Lung (tissue), 12 donors: Measurements from ENCODE around the gene LIX1L. TPM values are rescaled to one million over a fixed set of nuclear protein-coding genes. Genes with fewer than 3 reads are reported as not detected.

Experiments
- ATAC-seq: fragments of 200-7000 bp; cut with Tn5 transposase; one replicate; pipeline ENCODE4 v1.9.1; 2020; ENCODE audit warnings: moderate number of reproducible peaks; ENCODE audit not compliant: insufficient read depth, low FRiP score
- DNase-seq, 3 donors: peaks; one replicate each; pipeline ENCODE4 v3.0.0-alpha.2; 2013 to 2017
- H3K27ac ChIP-seq, 2 donors: one replicate each; pipeline ENCODE4 v1.5.1; 2013; ENCODE audit warnings: mild to moderate bottlenecking in 2 of 2, moderate library complexity in 2 of 2, control low read depth in 1 of 2, inconsistent platforms in 1 of 2, low read depth in 1 of 2, low read length in 1 of 2
- H3K27me3 ChIP-seq, 3 donors: one replicate each; pipeline ENCODE4 v1.5.1; 2013; ENCODE audit warnings: low read length in 2 of 3; ENCODE audit not compliant: control insufficient read depth in 3 of 3, insufficient read depth in 3 of 3
- H3K36me3 ChIP-seq, 4 donors: one replicate each; pipeline ENCODE4 v1.5.1; 2013; ENCODE audit warnings: low read length in 4 of 4, mild to moderate bottlenecking in 1 of 4, moderate library complexity in 1 of 4; ENCODE audit not compliant: control insufficient read depth in 4 of 4, insufficient read depth in 4 of 4
- H3K4me1 ChIP-seq, 5 donors: one replicate each; pipeline ENCODE4 v1.5.1; 2013; ENCODE audit warnings: low read length in 5 of 5, mild to moderate bottlenecking in 2 of 5, moderate library complexity in 1 of 5; ENCODE audit not compliant: control insufficient read depth in 5 of 5, insufficient read depth in 5 of 5
- H3K4me3 ChIP-seq: one replicate; pipeline ENCODE4 v1.5.1; 2013; ENCODE audit warnings: mild to moderate bottlenecking, control low read depth, moderate library complexity
- H3K9ac ChIP-seq, 2 donors: one replicate each; pipeline ENCODE4 v1.5.1; 2013; ENCODE audit warnings: low read length in 2 of 2, control low read depth in 1 of 2; ENCODE audit not compliant: insufficient read depth in 1 of 2
- H3K9me3 ChIP-seq, 4 donors: one replicate each; pipeline ENCODE4 v1.5.1; 2013; ENCODE audit warnings: low read length in 3 of 4, mild to moderate bottlenecking in 1 of 4, moderate library complexity in 1 of 4; ENCODE audit not compliant: control insufficient read depth in 4 of 4, insufficient read depth in 3 of 4
- CTCF ChIP-seq: IDR thresholded peaks from 2 replicates; pipeline ENCODE4 v1.5.1; 2012; ENCODE audit warnings: mild to moderate bottlenecking; ENCODE audit errors: control extremely low read depth, extremely low read depth
- WGBS, 2 donors: extraction: QIAGEN DNeasy Blood & Tissue Kit; methylation state at CpG; one replicate each; pipeline ENCODE4 v1.1.7; 2013; 5-methylcytosine and 5-hydroxymethylcytosine counted together
- polyA plus RNA-seq, 2 donors: library from polyadenylated mRNA; stranded (reverse); fragments of 200-250 nt; gene quantifications; one replicate each; pipeline ENCODE4 v1.2.1, GENCODE V29; 2013
- total RNA-seq, 2 donors: library from RNA; depleted of rRNA in 1 of 2; stranded (reverse); fragments of >200 nt in 1 of 2; gene quantifications; one replicate each; pipeline ENCODE4 v1.2.1, GENCODE V29; 2014 to 2021
- donor health status: control.
- donor health status: control.
- donor health status: Bipolar disorder and iron deficiency.
- donor health status: healthy.
- donor health status: DM: yes; HTN: yes; CAD: no.

The LIX1L gene
- total and polyA plus RNA-seq, 4 donors, result 7.0 to 30.9 (median 18.9) TPM

DNA sequence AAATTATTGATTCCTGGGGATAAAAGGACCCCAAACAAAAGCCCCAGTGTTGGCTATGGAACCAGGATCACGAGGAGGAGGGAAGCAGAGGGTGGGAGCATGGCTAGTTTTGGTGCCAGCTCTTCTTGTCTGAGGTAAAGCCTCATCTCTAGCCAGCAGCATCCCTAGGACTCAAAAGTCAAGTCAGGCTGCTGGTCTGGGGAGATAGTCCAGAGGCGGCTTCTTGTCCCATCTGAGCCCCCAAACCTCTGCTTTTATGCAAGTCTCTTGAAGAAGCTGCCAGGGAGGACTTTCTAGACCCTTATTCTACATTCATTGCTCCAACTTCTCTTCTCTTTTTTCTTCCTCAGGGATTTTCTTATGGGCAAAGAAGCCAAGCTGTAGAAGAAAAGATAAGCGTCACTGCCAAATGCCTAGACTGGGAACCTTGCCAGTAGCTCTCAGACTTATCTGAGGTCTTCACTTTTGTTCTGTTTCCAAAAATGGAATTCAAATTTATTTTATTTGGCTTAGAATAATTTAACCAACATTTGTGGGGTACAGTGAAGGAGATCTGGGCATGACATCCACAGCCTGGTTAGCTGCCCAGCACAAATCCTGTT lies 65.2 kb downstream of the LIX1L start:
- Histone ChIP-seq H3K27me3 (no peaks in the 10 kb centered on the region), H3K9ac (peak overlapping the region in 1 of 2 donors; percentile 73), H3K27ac (peak overlapping the region; percentile 84 to 94), H3K4me1 (peaks cover 3 to 19% (median 12%) of the 10 kb centered on the region in 5 donors), H3K36me3 (peaks cover 0 to 5% (median 0%) of the 10 kb centered on the region in 4 donors), H3K9me3 (no peaks in the 10 kb centered on the region), H3K4me3 (no peak overlapping the region)
- WGBS, 2 donors, result 52 to 65% methylated on average over 3 of the region's 3 CpGs
- TF ChIP-seq CTCF, result no peak
- DNase-seq, result peak; percentile 58 to 78 (median 76)
- no peak for ATAC-seq

- peak; percentile 81 for ATAC-seq
- Histone ChIP-seq H3K27ac (peak overlapping the region; percentile 84 to 94), H3K4me3 (no peak overlapping the region), H3K9ac (peak overlapping the region in 1 of 2 donors; percentile 73), H3K27me3 (no peaks in the 10 kb centered on the region), H3K9me3 (no peaks in the 10 kb centered on the region), H3K36me3 (peaks cover 0 to 5% (median 0%) of the 10 kb centered on the region in 4 donors), H3K4me1 (peaks cover 3 to 19% (median 12%) of the 10 kb centered on the region in 5 donors)
- peak; percentile 91 for TF ChIP-seq CTCF
- WGBS, 2 donors, result 9 to 12% methylated on average over 6 of the region's 6 CpGs
- DNase-seq, result peak; percentile 96 to 98 (median 96)
Observed at GRCh38 chr1:145891587-145892485, 66.0 kb downstream of the LIX1L start.

GRCh38 chr1:145891143-145891542 lies 66.7 kb downstream of the LIX1L start:
- ATAC-seq (no peak), DNase-seq (peak in 1 of 3 donors; percentile 62)
- TF ChIP-seq CTCF, result no peak
- Histone ChIP-seq H3K4me3 (no peak overlapping the region), H3K4me1 (peaks cover 3 to 19% (median 15%) of the 10 kb centered on the region in 5 donors), H3K27me3 (no peaks in the 10 kb centered on the region), H3K9ac (no peak overlapping the region), H3K27ac (peak overlapping the region; percentile 84 to 94), H3K9me3 (no peaks in the 10 kb centered on the region), H3K36me3 (peaks cover 0 to 3% (median 0%) of the 10 kb centered on the region in 4 donors)
- WGBS, 2 donors, result 50 to 75% methylated on average over 1 of the region's 1 CpG
